GM13977 (cell line): ENCODE measurements around the gene NKX2-3.

Source experiments
- DNase-seq: peaks from one replicate; pipeline ENCODE4 v3.0.0; 2012; ENCODE audit warnings: low spot score
- in situ Hi-C: fragments of 300-500 bp; cut with MboI; formaldehyde crosslinking; loops from one replicate; pipeline ENCODE4 v1.12.0; 2022; ENCODE audit warnings: low sequenced_read_pairs, low pct_unique_long_range_greater_than_20kb, mixed read lengths, inconsistent platforms; ENCODE audit not compliant: unreplicated experiment
- TF ChIP-seq, protein P1 (sequence below): IDR thresholded peaks from 2 replicates; pipeline ENCODE4 v1.5.1; 2012; ENCODE audit warnings: mild to moderate bottlenecking, control low read depth; ENCODE audit not compliant: insufficient read depth; ENCODE audit errors: extremely low read depth, missing control alignments

Gene NKX2-3

GRCh38 chr10:99551616-99552015, 18.9 kb downstream of the NKX2-3 start:
- in situ Hi-C loops = no loop called here
- TF ChIP-seq, protein P1, sequence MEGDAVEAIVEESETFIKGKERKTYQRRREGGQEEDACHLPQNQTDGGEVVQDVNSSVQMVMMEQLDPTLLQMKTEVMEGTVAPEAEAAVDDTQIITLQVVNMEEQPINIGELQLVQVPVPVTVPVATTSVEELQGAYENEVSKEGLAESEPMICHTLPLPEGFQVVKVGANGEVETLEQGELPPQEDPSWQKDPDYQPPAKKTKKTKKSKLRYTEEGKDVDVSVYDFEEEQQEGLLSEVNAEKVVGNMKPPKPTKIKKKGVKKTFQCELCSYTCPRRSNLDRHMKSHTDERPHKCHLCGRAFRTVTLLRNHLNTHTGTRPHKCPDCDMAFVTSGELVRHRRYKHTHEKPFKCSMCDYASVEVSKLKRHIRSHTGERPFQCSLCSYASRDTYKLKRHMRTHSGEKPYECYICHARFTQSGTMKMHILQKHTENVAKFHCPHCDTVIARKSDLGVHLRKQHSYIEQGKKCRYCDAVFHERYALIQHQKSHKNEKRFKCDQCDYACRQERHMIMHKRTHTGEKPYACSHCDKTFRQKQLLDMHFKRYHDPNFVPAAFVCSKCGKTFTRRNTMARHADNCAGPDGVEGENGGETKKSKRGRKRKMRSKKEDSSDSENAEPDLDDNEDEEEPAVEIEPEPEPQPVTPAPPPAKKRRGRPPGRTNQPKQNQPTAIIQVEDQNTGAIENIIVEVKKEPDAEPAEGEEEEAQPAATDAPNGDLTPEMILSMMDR = no peak
- no peak for DNase-seq

DNA sequence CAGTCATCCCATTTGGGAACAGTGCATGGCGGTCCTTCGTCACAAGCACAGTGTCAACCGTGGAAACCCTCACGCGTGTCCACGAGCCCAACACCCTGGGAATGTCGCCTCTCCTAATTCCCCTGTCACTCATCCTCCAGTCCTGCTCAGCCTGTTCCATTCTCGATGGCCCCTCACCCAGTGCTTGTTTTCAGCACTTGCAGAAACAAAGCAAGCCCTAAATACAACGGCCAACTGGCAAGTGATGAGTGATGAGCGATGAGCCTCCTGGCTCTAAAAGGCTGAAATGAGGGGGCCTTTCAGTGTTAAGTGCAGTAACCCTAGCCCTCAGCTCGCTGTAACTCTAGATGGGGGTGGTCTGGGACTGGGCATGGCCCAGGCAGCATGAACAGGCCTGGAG, 22.6 kb downstream of the NKX2-3 start:
- DNase-seq = no peak
- in situ Hi-C loops = no loop called here
- TF ChIP-seq, protein P1 = no peak

- in situ Hi-C loops = no loop called here
- TF ChIP-seq, protein P1 = no peak
- peak; percentile 40 for DNase-seq
Measured at GRCh38 chr10:99555825-99556523, 23.2 kb downstream of the NKX2-3 start.

DNA sequence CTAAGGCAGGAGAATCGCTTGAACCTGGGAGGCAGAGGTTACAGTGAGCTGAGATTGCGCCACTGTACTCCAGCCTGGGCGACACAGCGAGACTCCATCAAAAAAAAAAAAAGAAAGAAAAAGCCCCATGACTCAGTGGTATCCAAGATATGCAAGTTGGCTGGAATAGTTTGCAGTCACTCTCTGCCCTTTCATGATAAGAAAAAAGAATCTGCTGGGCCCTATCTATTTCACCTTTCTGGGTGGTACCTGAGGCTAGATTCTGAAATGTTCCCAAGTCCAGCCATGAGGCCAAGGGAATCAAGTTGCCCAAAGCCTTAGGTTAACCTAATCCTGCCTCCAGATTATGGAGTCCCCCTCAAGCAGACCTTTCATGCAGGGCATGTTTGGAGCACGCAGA, 24.3 kb downstream of the NKX2-3 start:
- no peak for DNase-seq
- in situ Hi-C loops = no loop called here
- TF ChIP-seq, protein P1 = no peak

DNA sequence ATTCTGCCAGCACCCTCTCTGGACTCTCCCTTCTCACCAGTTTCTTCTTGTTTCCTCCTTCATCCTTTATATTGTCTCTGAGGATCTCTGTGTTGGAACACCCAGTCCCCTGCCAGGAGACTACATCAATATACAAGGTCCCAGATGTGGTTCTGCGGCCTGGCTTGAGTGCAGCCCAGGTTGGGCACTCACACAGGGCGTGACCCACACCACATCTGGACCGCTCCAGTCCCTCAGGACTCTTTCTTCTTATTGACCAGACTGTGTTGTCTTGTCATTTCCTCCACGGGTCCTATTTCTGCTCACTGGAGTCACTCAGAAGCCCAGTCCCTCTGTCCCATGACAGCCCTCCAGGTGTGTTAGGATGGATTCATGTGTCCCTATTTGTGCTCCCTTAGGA, 26.0 kb downstream of the NKX2-3 start:
- TF ChIP-seq, protein P1 = no peak
- DNase-seq = no peak
- in situ Hi-C loops = no loop called here

GRCh38 chr10:99560277-99561126, 27.8 kb downstream of the NKX2-3 start:
- in situ Hi-C loops = loop anchor here (10.0 kb wide), 1 partner anchor 54 kb away; no protein-coding TSS in a partner anchor
- TF ChIP-seq, protein P1 = peak; percentile 71
- no peak for DNase-seq
